Sigmoid colon (tissue), 7 donors: ENCODE results near the gene SERPINA6. TPM values are rescaled to one million over a fixed set of nuclear protein-coding genes. Genes with fewer than 3 reads are reported as not detected.
"Not testable (repeated sequence)": the region's sequence is repeated elsewhere in the genome, so short reads cannot be mapped to it uniquely, and the experiment has no call there.

Source experiments
- DNase-seq: peaks from one replicate; pipeline ENCODE4 v3.0.0-alpha.2; 2019
- H3K27ac ChIP-seq, 4 donors: fragments of 200-600 bp; sonication (generic); one replicate each; pipeline ENCODE4 v1.5.1; 2016 to 2019; ENCODE audit warnings: mild to moderate bottlenecking in 1 of 4
- H3K27me3 ChIP-seq, 3 donors: fragments of 200-600 bp; sonication (generic); one replicate each; pipeline ENCODE4 v1.5.1; 2019; ENCODE audit warnings: mild to moderate bottlenecking in 1 of 3
- H3K36me3 ChIP-seq, 4 donors: fragments of 200-600 bp; sonication (generic); one replicate each; pipeline ENCODE4 v1.5.1; 2016 to 2019
- H3K4me1 ChIP-seq, 4 donors: fragments of 200-600 bp; sonication (generic); one replicate each; pipeline ENCODE4 v1.5.1; 2017 to 2019
- H3K4me3 ChIP-seq, 4 donors: fragments of 200-600 bp; sonication (generic); one replicate each; pipeline ENCODE4 v1.5.1; 2017 to 2019; ENCODE audit warnings: mild to moderate bottlenecking in 2 of 4, moderate library complexity in 1 of 4
- H3K9me3 ChIP-seq, 4 donors: fragments of 200-600 bp in 3 of 4; sonication (generic) in 3 of 4; one replicate each; pipeline versions ENCODE4 v1.5.1 to v1.6.1; 2013 to 2019
- CTCF ChIP-seq, 4 experiments: fragments of 450-650 bp in 3 of 4; fragments of 200-600 bp in 1 of 4; IDR thresholded peaks; one replicate each; pipeline ENCODE4 v1.5.1; 2016 to 2019; ENCODE audit warnings: antibody characterized with exemption in 4 of 4, mild to moderate bottlenecking in 3 of 4, moderate library complexity in 2 of 4
- EP300 ChIP-seq, 4 donors: sonication (generic); formaldehyde crosslinking; IDR thresholded peaks; one replicate each; pipeline ENCODE4 v1.6.1; 2017; ENCODE audit warnings: antibody characterized with exemption in 4 of 4
- POLR2A ChIP-seq, 2 donors: fragments of 450-650 bp; IDR thresholded peaks; one replicate each; pipeline ENCODE4 v1.6.1; 2016; ENCODE audit warnings: antibody characterized with exemption in 2 of 2, mild to moderate bottlenecking in 2 of 2, moderate library complexity in 2 of 2
- POLR2AphosphoS5 ChIP-seq, 4 donors: sonication (generic); formaldehyde crosslinking; IDR thresholded peaks; one replicate each; pipeline ENCODE4 v1.6.1; 2017; ENCODE audit warnings: antibody characterized with exemption in 4 of 4
- WGBS, 2 donors: extraction: QIAGEN DNeasy Blood & Tissue Kit; methylation state at CpG; one replicate each; pipeline ENCODE4 v1.1.7; 2013; 5-methylcytosine and 5-hydroxymethylcytosine counted together
- intact Hi-C: fragments of 100-400 bp; cut with DNase I; formaldehyde crosslinking; loops from one replicate; pipeline ENCODE4 v1.15.1; 2023
- polyA plus RNA-seq, 3 donors: library from polyadenylated mRNA; stranded (reverse); fragments of 200-250 nt; gene quantifications; one replicate each; pipeline ENCODE4 v1.2.3, GENCODE V29; 2013
- total RNA-seq, 4 donors: library from RNA; depleted of rRNA; stranded (reverse); fragments of >200 nt; gene quantifications; one replicate each; pipeline ENCODE4 v1.1.0, GENCODE V29; 2016
- donor health status: healthy with polysubstance abuse.
- donor health status: Bipolar disorder and iron deficiency.
- donor health status: healthy.

SERPINA6 gene
- total RNA-seq (not detected), polyA plus RNA-seq (1 to 10 TPM in 1 of 3 donors, not detected in 2; 2.0 TPM)

- no peaks in the 10 kb centered on the region for H3K4me1 ChIP-seq
- no peak for TF ChIP-seq POLR2A (IDR thresholded peaks at IDR 0.05)
- TF ChIP-seq POLR2AphosphoS5 (IDR thresholded peaks at IDR 0.05): no peak
- no peak for TF ChIP-seq CTCF (IDR thresholded peaks at IDR 0.05)
- intact Hi-C loops: no loop called here
- H3K27me3 ChIP-seq: no peaks in the 10 kb centered on the region
- DNase-seq: no peak
- H3K4me3 ChIP-seq: no peak within 1 kb of the TSS
- no peaks in the 10 kb centered on the region for H3K36me3 ChIP-seq
- H3K9me3 ChIP-seq: no peaks in the 10 kb centered on the region
- no peak within 1 kb of the TSS for H3K27ac ChIP-seq
- 48 to 72% methylated on average over 15 of the region's 15 CpGs for WGBS, 2 donors
Observed at GRCh38 chr14:94322648-94323570, at the start of gene SERPINA6. TSS of gene SERPINA6 (minus strand) at chr14:94323336. CDS start at chr14:94314648, 8,688 bp downstream.

GRCh38 chr14:94372021-94372605, 49.0 kb upstream of the SERPINA6 start:
- TF ChIP-seq POLR2AphosphoS5 (IDR thresholded peaks at IDR 0.05): no peak
- TF ChIP-seq POLR2A (IDR thresholded peaks at IDR 0.05): no peak
- TF ChIP-seq EP300 (IDR thresholded peaks at IDR 0.05): no peak
- H3K4me3 ChIP-seq: no peak overlapping the region
- no peaks in the 10 kb centered on the region for H3K4me1 ChIP-seq
- intact Hi-C loops: no loop called here
- no peaks in the 10 kb centered on the region for H3K9me3 ChIP-seq
- peak; percentile 40 for DNase-seq
- no peak overlapping the region for H3K27ac ChIP-seq
- WGBS, 2 donors: 82 to 84% methylated on average over 13 of the region's 13 CpGs
- H3K27me3 ChIP-seq: peaks cover 0 to 4% (median 0%) of the 10 kb centered on the region in 3 donors
- no peaks in the 10 kb centered on the region for H3K36me3 ChIP-seq

- Histone ChIP-seq H3K9me3 (no peaks in the 10 kb centered on the region), H3K4me1 (no peaks in the 10 kb centered on the region), H3K4me3 (no peak overlapping the region), H3K27ac (no peak overlapping the region), H3K27me3 (peaks cover 0 to 4% (median 0%) of the 10 kb centered on the region in 3 donors), H3K36me3 (no peaks in the 10 kb centered on the region)
- intact Hi-C loops: no loop called here
- TF ChIP-seq POLR2A (IDR thresholded peaks at IDR 0.05) (no peak), EP300 (IDR thresholded peaks at IDR 0.05) (no peak), CTCF (IDR thresholded peaks at IDR 0.05) (no peak), POLR2AphosphoS5 (IDR thresholded peaks at IDR 0.05) (no peak)
- WGBS, 2 donors: 75 to 83% methylated on average over 5 to 6 of the region's 6 CpGs
- DNase-seq: peak; percentile 20
Observed at GRCh38 chr14:94370524-94370910, 47.4 kb upstream of the SERPINA6 start.

- H3K36me3 ChIP-seq, H3K4me1 ChIP-seq, H3K27ac ChIP-seq, H3K9me3 ChIP-seq, H3K4me3 ChIP-seq, intact Hi-C loops, H3K27me3 ChIP-seq: not testable (repeated sequence)
- peak; percentile 52 for DNase-seq
- WGBS, 2 donors: 89 to 91% methylated on average over 21 to 22 of the region's 22 CpGs
Observed at GRCh38 chr14:94369766-94370523, 46.8 kb upstream of the SERPINA6 start.

- peak; percentile 35 for DNase-seq
- H3K4me1 ChIP-seq: no peaks in the 10 kb centered on the region
- no peak overlapping the region for H3K4me3 ChIP-seq
- intact Hi-C loops: no loop called here
- H3K27ac ChIP-seq: no peak overlapping the region
- no peaks in the 10 kb centered on the region for H3K36me3 ChIP-seq
- 82 to 91% methylated on average over 7 of the region's 7 CpGs for WGBS, 2 donors
- no peaks in the 10 kb centered on the region for H3K9me3 ChIP-seq
- peaks cover 0 to 4% (median 0%) of the 10 kb centered on the region in 3 donors for H3K27me3 ChIP-seq
- TF ChIP-seq EP300 (IDR thresholded peaks at IDR 0.05) (no peak), POLR2A (IDR thresholded peaks at IDR 0.05) (no peak), CTCF (IDR thresholded peaks at IDR 0.05) (no peak), POLR2AphosphoS5 (IDR thresholded peaks at IDR 0.05) (no peak)
Observed at GRCh38 chr14:94368956-94369355, 45.8 kb upstream of the SERPINA6 start.
